GM10266 (cell line): ENCODE data around the gene TTC7B.

Experiments
- DNase-seq: peaks from one replicate; pipeline ENCODE4 v3.0.0; 2012; ENCODE audit errors: extremely low spot score
- TF ChIP-seq, protein P1 (sequence below): IDR thresholded peaks from 2 replicates; pipeline ENCODE4 v1.5.1; 2012; ENCODE audit warnings: mild to moderate bottlenecking, low read depth; ENCODE audit not compliant: control insufficient read depth, insufficient read depth; ENCODE audit errors: missing control alignments

The TTC7B gene

GRCh38 chr14:90596733-90597132, 219.5 kb downstream of the TTC7B start:
- TF ChIP-seq, protein P1, sequence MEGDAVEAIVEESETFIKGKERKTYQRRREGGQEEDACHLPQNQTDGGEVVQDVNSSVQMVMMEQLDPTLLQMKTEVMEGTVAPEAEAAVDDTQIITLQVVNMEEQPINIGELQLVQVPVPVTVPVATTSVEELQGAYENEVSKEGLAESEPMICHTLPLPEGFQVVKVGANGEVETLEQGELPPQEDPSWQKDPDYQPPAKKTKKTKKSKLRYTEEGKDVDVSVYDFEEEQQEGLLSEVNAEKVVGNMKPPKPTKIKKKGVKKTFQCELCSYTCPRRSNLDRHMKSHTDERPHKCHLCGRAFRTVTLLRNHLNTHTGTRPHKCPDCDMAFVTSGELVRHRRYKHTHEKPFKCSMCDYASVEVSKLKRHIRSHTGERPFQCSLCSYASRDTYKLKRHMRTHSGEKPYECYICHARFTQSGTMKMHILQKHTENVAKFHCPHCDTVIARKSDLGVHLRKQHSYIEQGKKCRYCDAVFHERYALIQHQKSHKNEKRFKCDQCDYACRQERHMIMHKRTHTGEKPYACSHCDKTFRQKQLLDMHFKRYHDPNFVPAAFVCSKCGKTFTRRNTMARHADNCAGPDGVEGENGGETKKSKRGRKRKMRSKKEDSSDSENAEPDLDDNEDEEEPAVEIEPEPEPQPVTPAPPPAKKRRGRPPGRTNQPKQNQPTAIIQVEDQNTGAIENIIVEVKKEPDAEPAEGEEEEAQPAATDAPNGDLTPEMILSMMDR = no peak
- DNase-seq = no peak

GRCh38 chr14:90593254-90594040, 222.8 kb downstream of the TTC7B start:
- DNase-seq = no peak
- TF ChIP-seq, protein P1 = no peak

DNA sequence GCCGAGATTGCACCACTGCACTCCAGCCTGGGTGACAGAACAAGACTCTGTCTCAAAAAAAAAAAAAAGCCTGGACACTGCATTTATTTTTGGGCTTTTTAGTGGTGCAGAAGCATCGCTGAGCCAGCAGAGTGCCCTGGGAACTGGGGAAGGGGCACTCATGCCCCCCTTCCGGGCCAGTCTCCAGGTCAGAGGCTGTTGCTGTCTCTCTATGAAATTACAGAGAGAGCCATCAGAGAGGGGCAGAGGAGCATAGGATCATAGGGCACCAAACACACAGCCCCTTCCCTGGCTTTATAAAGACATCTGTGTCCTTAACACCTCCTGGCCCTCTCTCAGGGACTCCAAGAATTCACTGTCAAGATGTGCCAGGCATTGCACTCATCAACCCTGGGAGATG, 223.6 kb downstream of the TTC7B start:
- TF ChIP-seq, protein P1 = no peak
- no peak for DNase-seq

- no peak for DNase-seq
- TF ChIP-seq, protein P1 = no peak
These were observed 228.3 kb downstream of the TTC7B start for GRCh38 chr14:90587918-90588317.

- no peak for DNase-seq
- TF ChIP-seq, protein P1 = no peak
These were observed 228.8 kb downstream of the TTC7B start for GRCh38 chr14:90587252-90587910.

GRCh38 chr14:90585106-90585505, 231.1 kb downstream of the TTC7B start:
- DNase-seq = no peak
- TF ChIP-seq, protein P1 = no peak
